PFSK-1 (cell line): ENCODE data around the gene CARS2.

Source experiments
- FOXP2 ChIP-seq: optimal IDR thresholded peaks from 2 replicates; pipeline ENCODE3; 2011; ENCODE audit warnings: borderline replicate concordance, control low read depth, inconsistent platforms; ENCODE audit not compliant: insufficient read depth; ENCODE audit errors: extremely low read length, extremely low read depth
- POLR2AphosphoS5 ChIP-seq: IDR thresholded peaks from 2 replicates; pipeline ENCODE4 v1.6.1; 2012; ENCODE audit warnings: low read depth, mild to moderate bottlenecking, control low read depth, low read length, moderate library complexity
- REST ChIP-seq, 2 experiments: IDR thresholded peaks; 2 replicates each; pipeline versions ENCODE4 v1.6.1 to v1.8.0; 2011 to 2012; ENCODE audit warnings: low read depth in 2 of 2, low read length in 2 of 2, control low read depth in 1 of 2, inconsistent platforms in 1 of 2, mild to moderate bottlenecking in 1 of 2, moderate library complexity in 1 of 2; ENCODE audit not compliant: insufficient read depth in 1 of 2
- SIN3A ChIP-seq: IDR thresholded peaks from 2 replicates; pipeline ENCODE4 v1.6.1; 2012; ENCODE audit warnings: mild to moderate bottlenecking, low read length, moderate library complexity, borderline replicate concordance; ENCODE audit not compliant: insufficient read depth
- TAF1 ChIP-seq: IDR thresholded peaks from 2 replicates; pipeline ENCODE4 v1.6.1; 2012; ENCODE audit warnings: low read length, control low read depth, borderline replicate concordance; ENCODE audit not compliant: insufficient read depth

The CARS2 gene

GRCh38 chr13:110662777-110663443 lies 43.0 kb downstream of the CARS2 start:
- no peak for TF ChIP-seq SIN3A
- no peak for TF ChIP-seq FOXP2
- no peak for TF ChIP-seq POLR2AphosphoS5
- no peak for TF ChIP-seq REST (IDR thresholded peaks at IDR 0.05; ENCODE audit: insufficient read depth in 1 of 2, low read depth in 2 of 2, low read length in 2 of 2)
- no peak for TF ChIP-seq TAF1

- TF ChIP-seq FOXP2 (no peak), SIN3A (no peak), TAF1 (no peak), REST (IDR thresholded peaks at IDR 0.05; ENCODE audit: insufficient read depth in 1 of 2, low read depth in 2 of 2, low read length in 2 of 2) (no peak), POLR2AphosphoS5 (no peak)
These were observed 43.8 kb downstream of the CARS2 start for GRCh38 chr13:110662091-110662490.

GRCh38 chr13:110661256-110661655 lies 44.7 kb downstream of the CARS2 start:
- TF ChIP-seq POLR2AphosphoS5 (no peak), REST (IDR thresholded peaks at IDR 0.05; ENCODE audit: insufficient read depth in 1 of 2, low read depth in 2 of 2, low read length in 2 of 2) (no peak), FOXP2 (no peak), TAF1 (no peak)

GRCh38 chr13:110657196-110657595 lies 48.7 kb downstream of the CARS2 start:
- no peak for TF ChIP-seq REST (IDR thresholded peaks at IDR 0.05; ENCODE audit: insufficient read depth in 1 of 2, low read depth in 2 of 2, low read length in 2 of 2)
- TF ChIP-seq TAF1 = no peak
- TF ChIP-seq SIN3A = no peak
- no peak for TF ChIP-seq POLR2AphosphoS5
- no peak for TF ChIP-seq FOXP2

GRCh38 chr13:110653851-110654250 lies 52.1 kb downstream of the CARS2 start:
- TF ChIP-seq REST (IDR thresholded peaks at IDR 0.05; ENCODE audit: insufficient read depth in 1 of 2, low read depth in 2 of 2, low read length in 2 of 2) (no peak), FOXP2 (no peak), SIN3A (no peak), TAF1 (no peak), POLR2AphosphoS5 (no peak)
